Measurements from ENCODE around the gene ARFGEF3. TPM values are rescaled to one million over a fixed set of nuclear protein-coding genes. Genes with fewer than 3 reads are reported as not detected.

The ARFGEF3 gene
- total and polyA plus RNA-seq, 2 experiments from 2014 or later: 5.8 to 24.6 TPM

DNA sequence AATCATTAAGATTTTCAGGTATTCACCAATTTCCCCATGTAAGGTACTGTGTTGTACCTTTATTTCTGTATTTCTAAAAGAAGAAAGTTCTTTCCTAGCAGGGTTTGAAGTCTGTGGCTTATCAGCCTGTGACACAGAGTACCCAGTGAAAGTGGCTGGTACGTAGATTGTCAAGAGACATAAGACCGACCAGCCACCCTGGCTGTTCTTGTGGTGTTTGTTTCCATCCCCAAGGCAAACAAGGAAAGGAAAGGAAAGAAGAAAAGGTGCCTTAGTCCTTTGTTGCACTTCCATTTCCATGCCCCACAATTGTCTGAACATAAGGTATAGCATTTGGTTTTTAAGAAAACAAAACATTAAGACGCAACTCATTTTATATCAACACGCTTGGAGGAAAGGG lies 175.3 kb downstream of the ARFGEF3 start (continued):
- TF ChIP-seq, protein P1, sequence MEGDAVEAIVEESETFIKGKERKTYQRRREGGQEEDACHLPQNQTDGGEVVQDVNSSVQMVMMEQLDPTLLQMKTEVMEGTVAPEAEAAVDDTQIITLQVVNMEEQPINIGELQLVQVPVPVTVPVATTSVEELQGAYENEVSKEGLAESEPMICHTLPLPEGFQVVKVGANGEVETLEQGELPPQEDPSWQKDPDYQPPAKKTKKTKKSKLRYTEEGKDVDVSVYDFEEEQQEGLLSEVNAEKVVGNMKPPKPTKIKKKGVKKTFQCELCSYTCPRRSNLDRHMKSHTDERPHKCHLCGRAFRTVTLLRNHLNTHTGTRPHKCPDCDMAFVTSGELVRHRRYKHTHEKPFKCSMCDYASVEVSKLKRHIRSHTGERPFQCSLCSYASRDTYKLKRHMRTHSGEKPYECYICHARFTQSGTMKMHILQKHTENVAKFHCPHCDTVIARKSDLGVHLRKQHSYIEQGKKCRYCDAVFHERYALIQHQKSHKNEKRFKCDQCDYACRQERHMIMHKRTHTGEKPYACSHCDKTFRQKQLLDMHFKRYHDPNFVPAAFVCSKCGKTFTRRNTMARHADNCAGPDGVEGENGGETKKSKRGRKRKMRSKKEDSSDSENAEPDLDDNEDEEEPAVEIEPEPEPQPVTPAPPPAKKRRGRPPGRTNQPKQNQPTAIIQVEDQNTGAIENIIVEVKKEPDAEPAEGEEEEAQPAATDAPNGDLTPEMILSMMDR (conservative IDR thresholded peaks at IDR 0.05; ENCODE audit: low read depth in 2 of 2): no peak
- no peak for TF ChIP-seq ZNF331 (CRISPR knock-in tag; IDR thresholded peaks at IDR 0.05; ENCODE audit: low read depth)

DNA sequence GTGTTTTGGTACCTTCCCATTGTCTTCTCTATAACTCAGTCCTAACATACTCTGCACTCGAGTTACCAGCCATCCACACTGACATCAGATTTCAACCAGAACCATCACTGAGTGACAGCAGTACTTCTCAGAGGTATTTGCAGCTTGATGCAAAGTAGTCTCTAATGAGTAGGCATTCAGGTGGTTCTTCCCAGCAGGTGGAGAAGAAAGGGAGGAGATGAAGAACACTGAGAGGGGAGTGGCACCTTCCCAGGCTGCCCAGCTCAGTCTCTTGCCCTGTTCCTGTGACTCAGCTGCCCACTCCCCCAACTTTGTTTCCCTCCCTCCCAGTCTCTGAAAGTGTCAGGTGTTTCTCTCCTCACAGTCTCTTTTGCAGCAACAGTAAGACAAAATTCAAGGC lies 177.3 kb downstream of the ARFGEF3 start:
- peaks cover 14% of the 10 kb centered on the region for H3K4me1 Mint-ChIP-seq
- H3K4me3 Mint-ChIP-seq: no peak overlapping the region
- Histone ChIP-seq H3F3A (replicated peaks; ENCODE audit: low read depth) (no peaks in the 10 kb centered on the region), H3K4me2 (no peak overlapping the region), H3K79me2 (replicated peaks; ENCODE audit: insufficient read depth) (no peaks in the 10 kb centered on the region), H3K4me3 (no peak overlapping the region), H3K27me3 (ENCODE audit: insufficient read depth) (no peaks in the 10 kb centered on the region), H3K36me3 (ENCODE audit: insufficient read depth) (peaks cover 4% of the 10 kb centered on the region; the same call in 1 of the 2 replicates), H4K20me1 (replicated peaks; ENCODE audit: insufficient read depth) (no peaks in the 10 kb centered on the region), H3K9me2 (ENCODE audit: insufficient read depth) (no peaks in the 10 kb centered on the region), H3K4me1 (ENCODE audit: insufficient read depth) (no peaks in the 10 kb centered on the region), H3K27ac (ENCODE audit: low read depth) (no peak overlapping the region), H2AFZ (no peak overlapping the region)
- no peak for TF ChIP-seq NANOG (IDR thresholded peaks at IDR 0.05; ENCODE audit: borderline replicate concordance)
- TF ChIP-seq, protein P2, sequence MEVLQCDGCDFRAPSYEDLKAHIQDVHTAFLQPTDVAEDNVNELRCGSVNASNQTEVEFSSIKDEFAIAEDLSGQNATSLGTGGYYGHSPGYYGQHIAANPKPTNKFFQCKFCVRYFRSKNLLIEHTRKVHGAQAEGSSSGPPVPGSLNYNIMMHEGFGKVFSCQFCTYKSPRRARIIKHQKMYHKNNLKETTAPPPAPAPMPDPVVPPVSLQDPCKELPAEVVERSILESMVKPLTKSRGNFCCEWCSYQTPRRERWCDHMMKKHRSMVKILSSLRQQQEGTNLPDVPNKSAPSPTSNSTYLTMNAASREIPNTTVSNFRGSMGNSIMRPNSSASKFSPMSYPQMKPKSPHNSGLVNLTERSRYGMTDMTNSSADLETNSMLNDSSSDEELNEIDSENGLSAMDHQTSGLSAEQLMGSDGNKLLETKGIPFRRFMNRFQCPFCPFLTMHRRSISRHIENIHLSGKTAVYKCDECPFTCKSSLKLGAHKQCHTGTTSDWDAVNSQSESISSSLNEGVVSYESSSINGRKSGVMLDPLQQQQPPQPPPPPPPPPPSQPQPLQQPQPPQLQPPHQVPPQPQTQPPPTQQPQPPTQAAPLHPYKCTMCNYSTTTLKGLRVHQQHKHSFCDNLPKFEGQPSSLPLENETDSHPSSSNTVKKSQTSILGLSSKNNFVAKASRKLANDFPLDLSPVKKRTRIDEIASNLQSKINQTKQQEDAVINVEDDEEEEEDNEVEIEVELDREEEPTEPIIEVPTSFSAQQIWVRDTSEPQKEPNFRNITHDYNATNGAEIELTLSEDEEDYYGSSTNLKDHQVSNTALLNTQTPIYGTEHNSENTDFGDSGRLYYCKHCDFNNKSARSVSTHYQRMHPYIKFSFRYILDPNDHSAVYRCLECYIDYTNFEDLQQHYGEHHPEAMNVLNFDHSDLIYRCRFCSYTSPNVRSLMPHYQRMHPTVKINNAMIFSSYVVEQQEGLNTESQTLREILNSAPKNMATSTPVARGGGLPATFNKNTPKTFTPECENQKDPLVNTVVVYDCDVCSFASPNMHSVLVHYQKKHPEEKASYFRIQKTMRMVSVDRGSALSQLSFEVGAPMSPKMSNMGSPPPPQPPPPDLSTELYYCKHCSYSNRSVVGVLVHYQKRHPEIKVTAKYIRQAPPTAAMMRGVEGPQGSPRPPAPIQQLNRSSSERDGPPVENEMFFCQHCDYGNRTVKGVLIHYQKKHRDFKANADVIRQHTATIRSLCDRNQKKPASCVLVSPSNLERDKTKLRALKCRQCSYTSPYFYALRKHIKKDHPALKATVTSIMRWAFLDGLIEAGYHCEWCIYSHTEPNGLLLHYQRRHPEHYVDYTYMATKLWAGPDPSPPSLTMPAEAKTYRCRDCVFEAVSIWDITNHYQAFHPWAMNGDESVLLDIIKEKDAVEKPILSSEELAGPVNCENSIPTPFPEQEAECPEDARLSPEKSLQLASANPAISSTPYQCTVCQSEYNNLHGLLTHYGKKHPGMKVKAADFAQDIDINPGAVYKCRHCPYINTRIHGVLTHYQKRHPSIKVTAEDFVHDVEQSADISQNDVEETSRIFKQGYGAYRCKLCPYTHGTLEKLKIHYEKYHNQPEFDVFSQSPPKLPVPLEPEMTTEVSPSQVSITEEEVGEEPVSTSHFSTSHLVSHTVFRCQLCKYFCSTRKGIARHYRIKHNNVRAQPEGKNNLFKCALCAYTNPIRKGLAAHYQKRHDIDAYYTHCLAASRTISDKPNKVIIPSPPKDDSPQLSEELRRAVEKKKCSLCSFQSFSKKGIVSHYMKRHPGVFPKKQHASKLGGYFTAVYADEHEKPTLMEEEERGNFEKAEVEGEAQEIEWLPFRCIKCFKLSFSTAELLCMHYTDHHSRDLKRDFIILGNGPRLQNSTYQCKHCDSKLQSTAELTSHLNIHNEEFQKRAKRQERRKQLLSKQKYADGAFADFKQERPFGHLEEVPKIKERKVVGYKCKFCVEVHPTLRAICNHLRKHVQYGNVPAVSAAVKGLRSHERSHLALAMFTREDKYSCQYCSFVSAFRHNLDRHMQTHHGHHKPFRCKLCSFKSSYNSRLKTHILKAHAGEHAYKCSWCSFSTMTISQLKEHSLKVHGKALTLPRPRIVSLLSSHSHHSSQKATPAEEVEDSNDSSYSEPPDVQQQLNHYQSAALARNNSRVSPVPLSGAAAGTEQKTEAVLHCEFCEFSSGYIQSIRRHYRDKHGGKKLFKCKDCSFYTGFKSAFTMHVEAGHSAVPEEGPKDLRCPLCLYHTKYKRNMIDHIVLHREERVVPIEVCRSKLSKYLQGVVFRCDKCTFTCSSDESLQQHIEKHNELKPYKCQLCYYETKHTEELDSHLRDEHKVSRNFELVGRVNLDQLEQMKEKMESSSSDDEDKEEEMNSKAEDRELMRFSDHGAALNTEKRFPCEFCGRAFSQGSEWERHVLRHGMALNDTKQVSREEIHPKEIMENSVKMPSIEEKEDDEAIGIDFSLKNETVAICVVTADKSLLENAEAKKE (CRISPR knock-in tag; IDR thresholded peaks at IDR 0.05): peak; percentile 72; the same call in 1 of the 2 replicates
- H3K36me3 Mint-ChIP-seq (ENCODE audit: low read depth): peaks cover 17% of the 10 kb centered on the region
- ATAC-seq (peak; percentile 71), DNase-seq (ENCODE audit: low spot score) (peak; percentile 35)
- H3K27ac Mint-ChIP-seq: peak overlapping the region; percentile 45; the same call in 1 of the 2 replicates
- H3K27me3 Mint-ChIP-seq (ENCODE audit: insufficient read depth, low read depth, poor library complexity): peaks cover 5% of the 10 kb centered on the region
- no peaks in the 10 kb centered on the region for H3K9me3 Mint-ChIP-seq
